ENCODE measurements around the gene PDIA4.

DNA sequence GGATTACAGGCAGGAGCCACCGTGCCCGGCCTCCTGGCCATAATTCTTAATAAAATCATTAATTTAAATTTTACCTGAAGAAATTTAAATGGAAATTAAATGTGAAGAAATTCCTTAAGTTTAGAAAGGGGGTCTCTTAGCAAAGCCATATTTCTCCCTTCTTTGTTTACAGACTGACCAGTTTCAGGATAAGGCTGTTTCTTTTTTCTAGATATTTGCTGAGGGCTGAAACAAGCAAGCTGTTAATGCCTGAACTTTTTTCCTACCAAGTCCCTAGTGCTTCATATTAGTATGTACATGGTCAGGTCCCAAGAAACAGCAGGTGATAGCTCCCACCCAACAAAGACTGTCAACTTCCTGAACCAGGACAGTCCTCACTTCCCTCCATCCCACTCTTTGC is 18.1 kb upstream of the PDIA4 start:
- no peak for TF ChIP-seq POLR2A (IDR thresholded peaks at IDR 0.05; ENCODE audit: low read length)
- TF ChIP-seq GATA1 (IDR thresholded peaks at IDR 0.05; ENCODE audit: low read depth, low read length) = no peak

All from erythroblast (primary cell).